Adrenal gland (tissue), 5 donors: ENCODE results near the gene SPTBN1.

ENCODE experiments used
- POLR2A ChIP-seq, 2 donors: fragments of 450-650 bp; IDR thresholded peaks; one replicate each; pipeline ENCODE4 v1.6.1; 2017; ENCODE audit warnings: antibody characterized with exemption in 2 of 2, mild to moderate bottlenecking in 2 of 2, moderate library complexity in 1 of 2
- TF ChIP-seq, protein P1 (sequence below), 6 experiments: fragments of 450-650 bp in 4 of 6; fragments of 200-600 bp in 2 of 6; sonication (generic) in 1 of 6; IDR thresholded peaks; 1 replicate in 5 of 6; 2 replicates in 1 of 6; pipeline versions ENCODE4 v1.5.1 to v1.8.0; 2016 to 2021; ENCODE audit warnings: antibody characterized with exemption in 6 of 6, mild to moderate bottlenecking in 2 of 6, moderate library complexity in 1 of 6
- donor health status: DM: no; HTN: no; CAD: no.

DNA sequence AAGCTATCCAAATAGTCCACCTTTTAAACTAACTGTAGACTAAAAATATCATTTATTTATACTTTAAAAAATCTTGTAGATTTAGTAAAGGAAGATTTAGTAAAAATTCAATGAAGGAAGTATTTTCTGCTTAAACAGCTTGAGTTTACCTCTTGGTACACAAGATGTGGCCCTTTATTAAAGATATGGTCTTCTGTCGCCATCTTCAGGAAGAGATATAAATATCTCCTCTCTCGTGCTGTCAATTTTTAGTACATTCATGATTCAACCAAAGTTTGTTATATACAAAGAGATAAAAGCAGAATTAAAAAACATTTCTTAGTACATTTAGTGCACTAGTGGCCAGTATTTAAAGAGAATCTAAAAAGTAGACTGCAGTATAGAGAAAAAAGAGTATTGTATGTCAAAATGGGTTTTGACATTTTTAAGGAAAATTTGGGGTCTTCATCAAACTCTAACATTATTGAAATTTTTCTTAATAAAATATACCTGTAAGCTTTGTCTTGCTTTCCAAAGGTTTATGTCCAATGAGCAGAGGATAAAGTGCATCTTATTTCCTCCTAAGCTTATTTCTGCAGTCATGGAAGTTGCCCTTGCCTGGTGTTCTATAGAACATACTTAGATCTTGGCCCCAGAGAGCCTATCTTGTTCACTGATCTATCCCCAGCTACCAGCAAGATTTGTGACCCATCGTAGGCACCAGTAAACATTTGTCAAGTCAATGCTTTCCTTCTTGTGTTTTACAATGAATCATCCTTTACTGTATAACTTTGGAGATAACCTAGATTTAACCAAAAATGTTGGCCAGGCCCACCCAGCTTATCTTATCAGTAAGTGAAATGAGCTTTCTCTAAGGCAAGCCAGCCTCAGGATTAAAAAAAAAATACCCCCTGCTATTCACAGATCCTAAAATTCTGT is 248.8 kb downstream of the SPTBN1 start:
- TF ChIP-seq, protein P1, sequence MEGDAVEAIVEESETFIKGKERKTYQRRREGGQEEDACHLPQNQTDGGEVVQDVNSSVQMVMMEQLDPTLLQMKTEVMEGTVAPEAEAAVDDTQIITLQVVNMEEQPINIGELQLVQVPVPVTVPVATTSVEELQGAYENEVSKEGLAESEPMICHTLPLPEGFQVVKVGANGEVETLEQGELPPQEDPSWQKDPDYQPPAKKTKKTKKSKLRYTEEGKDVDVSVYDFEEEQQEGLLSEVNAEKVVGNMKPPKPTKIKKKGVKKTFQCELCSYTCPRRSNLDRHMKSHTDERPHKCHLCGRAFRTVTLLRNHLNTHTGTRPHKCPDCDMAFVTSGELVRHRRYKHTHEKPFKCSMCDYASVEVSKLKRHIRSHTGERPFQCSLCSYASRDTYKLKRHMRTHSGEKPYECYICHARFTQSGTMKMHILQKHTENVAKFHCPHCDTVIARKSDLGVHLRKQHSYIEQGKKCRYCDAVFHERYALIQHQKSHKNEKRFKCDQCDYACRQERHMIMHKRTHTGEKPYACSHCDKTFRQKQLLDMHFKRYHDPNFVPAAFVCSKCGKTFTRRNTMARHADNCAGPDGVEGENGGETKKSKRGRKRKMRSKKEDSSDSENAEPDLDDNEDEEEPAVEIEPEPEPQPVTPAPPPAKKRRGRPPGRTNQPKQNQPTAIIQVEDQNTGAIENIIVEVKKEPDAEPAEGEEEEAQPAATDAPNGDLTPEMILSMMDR (IDR thresholded peaks at IDR 0.05), result peak; percentile 22 to 88 (median 72)
- TF ChIP-seq POLR2A (IDR thresholded peaks at IDR 0.05), result no peak
